ENCODE measurements around the gene RHOB.
"Not testable (repeated sequence)": the region's sequence is repeated elsewhere in the genome, so short reads cannot be mapped to it uniquely, and the experiment has no call there.

RHOB gene

GRCh38 chr2:20422402-20423271, 24.2 kb upstream of the RHOB start:
- DNase-seq (ENCODE audit: low read depth, low spot score): no peak

GRCh38 chr2:20423359-20423758, 23.5 kb upstream of the RHOB start:
- DNase-seq (ENCODE audit: low read depth, low spot score): no peak

DNA sequence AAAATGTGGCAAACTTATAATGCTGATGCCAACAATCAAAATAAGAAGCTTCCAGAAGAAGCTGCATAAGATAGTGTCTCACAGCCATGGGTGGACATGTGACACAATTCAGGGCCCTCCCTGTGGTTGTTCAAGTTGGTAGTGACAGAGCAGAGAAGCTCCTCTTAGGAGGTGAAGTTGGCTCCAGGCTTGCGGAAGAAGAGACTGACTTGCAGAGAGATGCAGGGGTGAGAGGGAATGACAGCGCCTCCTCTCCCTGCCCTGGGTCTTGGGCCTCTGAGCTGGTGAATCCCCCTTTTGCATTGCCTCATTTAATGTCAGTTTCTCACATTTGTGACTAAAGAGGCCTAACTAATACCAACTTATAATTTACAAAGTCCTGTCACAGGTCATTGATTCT, 23.0 kb upstream of the RHOB start:
- DNase-seq (ENCODE audit: low read depth, low spot score): no peak

- no peak for DNase-seq (ENCODE audit: low read depth, low spot score)
Observed at GRCh38 chr2:20424300-20425290, 22.3 kb upstream of the RHOB start.

DNA sequence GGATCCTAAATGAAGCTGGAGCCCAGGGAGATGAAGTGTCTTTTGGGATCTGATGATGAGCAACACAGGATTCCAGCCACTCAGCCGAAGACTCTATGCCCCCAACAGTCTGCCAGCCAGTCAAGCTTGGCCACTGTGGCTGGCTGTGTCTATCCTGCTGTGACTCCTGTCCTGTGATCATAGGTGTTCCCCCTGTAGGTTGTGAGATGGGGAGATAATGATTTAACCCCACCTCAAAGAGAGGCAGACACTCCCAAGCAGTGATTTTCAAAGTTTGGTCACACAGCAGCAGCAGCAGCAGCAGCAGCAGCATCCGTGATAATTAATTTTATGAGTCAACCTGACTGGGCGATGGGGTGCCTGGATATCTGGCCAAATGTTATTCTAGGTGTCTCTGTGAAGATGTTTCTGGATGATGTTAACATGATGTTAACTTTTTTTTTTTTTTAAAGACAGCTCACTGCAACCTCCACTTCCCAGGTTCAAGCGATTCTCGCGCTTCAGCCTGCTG, 21.4 kb upstream of the RHOB start:
- DNase-seq (ENCODE audit: low read depth, low spot score): no peak

DNA sequence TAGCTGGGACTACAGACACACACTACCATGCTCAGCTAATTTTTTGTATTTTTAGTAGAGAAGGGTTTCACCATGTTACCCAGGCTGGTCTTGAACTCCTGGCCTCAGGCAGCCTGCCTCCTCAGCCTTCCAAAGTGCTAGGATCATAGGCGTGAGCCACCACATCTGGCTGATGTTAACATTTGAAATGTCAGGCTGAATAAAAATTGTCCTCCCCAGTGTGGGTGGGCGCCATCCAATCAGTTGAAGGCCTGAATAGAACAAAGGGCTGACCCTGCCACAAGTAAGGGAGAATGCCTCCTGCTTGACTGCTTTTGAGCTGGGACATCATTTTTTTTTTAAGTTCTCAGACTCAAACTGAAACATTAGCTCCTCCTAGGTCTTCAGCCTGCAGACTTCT, 21.0 kb upstream of the RHOB start:
- DNase-seq (ENCODE audit: low read depth, low spot score): no peak

DNA sequence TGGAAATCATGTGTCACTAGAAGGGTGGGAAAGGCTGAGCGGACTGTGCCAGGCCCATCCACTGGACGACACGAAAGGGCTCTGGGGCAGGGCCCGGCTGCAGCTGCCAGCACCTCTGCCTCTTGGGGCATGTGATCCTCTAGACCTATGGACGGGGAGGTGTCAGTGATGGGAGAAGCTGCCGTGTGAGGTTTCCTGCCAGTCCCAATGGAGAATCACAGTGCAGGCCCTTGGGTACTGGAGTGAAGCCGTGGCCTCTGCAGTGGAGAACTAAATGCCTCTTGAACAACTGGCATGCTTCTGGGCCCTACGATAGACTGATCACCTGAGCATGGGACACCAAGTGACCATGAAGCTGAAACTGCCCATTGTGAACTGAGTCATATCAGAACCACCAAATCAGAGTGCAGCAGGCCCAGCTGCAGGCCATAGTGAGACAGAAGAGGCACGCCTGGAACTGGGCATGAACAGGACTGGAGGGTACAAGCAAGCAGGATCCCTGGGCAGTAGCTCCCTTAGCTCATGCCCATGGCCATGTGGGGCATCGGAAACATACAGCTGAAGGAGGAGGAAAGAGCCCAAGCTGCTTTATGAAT, 18.8 kb upstream of the RHOB start:
- DNase-seq (ENCODE audit: low read depth, low spot score): no peak

DNA sequence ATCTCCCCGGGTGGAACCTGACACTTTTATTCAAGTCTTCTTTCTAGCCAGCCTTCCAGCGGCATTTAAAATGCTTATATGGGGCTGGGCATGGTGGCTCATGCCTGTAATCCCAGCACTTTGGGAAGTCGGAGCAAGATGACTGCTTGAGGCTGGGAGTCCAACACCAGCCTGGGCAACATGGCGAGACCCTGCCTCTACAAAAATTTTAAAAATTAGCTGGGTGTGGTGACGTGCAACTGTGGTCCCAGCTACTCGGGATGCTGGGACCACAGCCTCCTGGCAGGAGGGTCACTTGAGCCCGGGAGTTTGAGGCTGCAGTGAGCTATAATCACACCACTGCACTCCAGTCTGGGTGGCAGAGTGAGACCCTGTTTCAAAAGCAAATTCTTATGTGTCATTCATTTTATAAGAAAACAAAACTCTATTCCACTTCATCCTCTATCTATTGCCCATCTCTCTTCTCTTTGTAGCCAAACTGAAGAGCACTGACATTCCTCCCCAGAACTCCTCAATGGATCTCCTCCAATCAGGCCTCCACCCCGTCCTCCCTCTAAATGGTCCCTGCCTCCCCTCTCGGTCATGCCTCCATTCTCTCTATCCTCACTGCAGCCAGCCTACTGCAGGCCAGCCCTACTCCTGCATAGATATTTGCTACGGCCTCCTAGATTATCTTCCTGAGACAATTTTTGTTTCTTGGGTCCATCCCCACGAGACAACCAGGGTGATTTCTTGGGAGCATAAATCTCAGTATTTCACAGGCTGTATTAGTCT, 18.0 kb upstream of the RHOB start:
- no peak for DNase-seq (ENCODE audit: low read depth, low spot score)

DNA sequence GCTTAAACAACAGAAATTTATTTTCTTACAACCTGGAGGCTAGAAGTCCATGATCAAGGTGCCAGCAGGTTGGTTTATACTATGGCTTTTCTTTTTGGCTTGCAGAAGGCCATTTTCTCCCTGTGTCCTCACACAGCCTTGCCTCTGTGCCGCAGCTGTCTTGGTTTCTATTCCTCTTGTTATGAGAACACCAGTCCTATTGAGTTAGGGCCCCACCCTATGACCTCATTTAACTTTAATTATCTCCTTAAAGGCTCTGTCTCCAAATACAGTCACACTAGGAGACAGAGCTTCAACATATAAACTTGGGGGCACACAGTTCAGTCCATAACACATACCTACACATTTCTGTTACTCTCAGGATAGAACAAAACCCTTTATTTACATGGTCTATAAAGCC, 17.3 kb upstream of the RHOB start:
- no peak for DNase-seq (ENCODE audit: low read depth, low spot score)

DNA sequence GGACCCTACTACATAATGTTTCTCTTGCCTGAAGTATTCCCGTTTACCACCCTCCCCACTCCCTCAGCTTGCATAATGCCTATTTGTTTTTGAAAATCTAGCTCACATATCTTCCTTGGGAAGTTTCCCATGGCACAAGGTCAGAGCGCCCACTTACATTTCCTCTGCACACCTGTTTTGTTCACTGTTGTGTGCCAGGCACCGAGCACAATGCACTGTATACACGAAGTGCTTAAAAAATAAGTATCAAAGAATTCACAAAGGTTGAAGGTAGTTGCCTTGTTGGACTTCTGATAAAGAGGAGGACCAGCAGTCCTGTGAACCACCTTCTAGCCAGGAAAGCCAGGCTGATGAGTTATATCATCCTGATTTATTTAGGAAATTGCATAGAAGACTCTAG, 16.8 kb upstream of the RHOB start:
- DNase-seq (ENCODE audit: low read depth, low spot score): no peak

DNA sequence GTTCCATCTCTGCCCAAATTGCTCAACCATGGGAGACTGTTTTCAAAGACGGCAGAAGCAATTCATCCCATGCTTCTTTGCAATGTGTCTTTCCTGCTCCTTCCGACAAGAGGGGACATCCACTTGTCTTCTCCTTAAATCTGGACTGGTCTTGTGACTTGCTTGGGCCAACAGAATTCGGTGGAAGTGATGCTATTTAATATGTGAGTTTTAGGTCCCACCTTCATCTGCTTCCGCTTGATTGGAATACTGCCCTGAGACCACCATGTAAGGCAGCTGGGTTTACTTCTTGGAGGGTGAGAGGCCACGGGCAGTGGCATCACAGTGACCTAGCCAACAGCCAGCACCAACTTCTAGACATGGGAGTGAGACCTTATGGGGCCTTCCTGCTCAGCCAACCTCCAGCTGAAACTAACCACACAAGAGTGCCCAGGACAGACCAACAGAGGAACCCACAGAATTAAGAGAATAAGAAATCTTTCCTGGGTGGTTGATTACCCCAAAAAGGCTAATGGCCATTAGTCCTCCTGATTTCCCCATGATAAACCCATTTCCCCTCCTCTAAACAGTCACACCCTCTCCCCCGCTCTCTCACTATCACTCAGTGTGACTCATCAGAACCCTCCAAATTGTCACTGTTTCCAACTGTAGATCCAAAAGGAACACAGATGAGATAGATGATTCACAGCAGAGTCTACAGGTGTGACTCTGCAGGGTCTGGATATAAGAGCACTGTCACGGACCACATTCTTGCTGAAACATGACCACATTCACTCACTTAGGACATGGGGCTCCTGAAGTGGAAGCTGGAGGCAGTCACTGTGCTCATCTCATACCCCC, 16.2 kb upstream of the RHOB start:
- DNase-seq (ENCODE audit: low read depth, low spot score): no peak

DNA sequence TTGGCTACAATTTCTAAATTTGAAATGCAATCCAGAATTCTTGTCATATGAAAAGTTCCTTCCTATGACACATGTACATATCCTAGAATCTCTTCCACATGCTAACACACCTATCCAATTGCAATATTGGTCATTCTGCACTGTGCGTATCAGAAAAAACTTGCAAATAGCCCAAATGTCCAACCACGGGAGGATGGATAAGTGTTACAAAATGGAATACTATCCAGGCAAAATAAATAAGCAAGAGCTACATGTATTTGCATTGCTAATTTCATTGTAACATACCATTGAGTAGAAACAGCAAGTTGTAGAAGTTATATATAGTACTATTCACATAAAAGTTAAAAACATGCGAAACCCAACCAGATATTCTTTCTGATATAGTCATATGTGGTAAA, 15.6 kb upstream of the RHOB start:
- DNase-seq (ENCODE audit: low read depth, low spot score): no peak

DNA sequence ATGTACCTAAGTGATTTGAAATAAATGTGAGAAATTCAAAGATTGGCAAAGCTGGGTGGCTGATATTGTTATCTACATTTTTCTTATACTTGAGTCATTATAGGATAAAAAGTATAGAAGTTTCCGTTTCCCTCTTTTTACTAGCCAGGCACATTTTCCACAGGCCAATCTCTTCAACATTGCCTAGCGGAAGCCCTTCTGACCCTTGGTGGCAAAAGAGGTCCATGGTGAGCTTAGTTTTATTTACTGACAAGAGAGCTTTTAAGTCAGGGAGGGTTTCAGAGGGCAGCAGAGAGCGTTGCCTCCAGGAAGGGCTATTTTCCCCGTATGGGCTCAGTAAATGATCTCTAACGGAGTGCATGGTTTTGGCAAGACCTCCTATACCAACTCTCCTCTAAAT, 15.1 kb upstream of the RHOB start:
- no peak for DNase-seq (ENCODE audit: low read depth, low spot score)

DNA sequence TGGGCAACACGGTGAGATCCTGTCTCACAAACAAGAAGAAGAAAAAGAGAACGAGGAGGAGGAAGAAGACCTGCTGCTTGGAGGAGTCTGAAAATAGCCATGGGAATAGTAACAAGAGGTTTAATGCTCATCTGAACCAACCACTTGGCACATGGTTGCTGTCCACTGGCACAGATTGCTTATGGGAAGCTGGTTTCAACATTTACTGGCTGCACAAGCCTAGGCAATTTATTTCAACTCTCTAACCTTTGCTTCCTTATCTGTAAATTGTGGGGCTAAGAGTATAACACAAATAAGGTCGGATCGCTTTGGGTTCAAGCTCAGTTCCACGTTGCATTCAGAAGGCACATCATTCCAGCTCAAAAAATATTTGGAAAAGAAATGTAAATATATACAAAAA, 14.2 kb upstream of the RHOB start:
- DNase-seq (ENCODE audit: low read depth, low spot score): no peak

DNA sequence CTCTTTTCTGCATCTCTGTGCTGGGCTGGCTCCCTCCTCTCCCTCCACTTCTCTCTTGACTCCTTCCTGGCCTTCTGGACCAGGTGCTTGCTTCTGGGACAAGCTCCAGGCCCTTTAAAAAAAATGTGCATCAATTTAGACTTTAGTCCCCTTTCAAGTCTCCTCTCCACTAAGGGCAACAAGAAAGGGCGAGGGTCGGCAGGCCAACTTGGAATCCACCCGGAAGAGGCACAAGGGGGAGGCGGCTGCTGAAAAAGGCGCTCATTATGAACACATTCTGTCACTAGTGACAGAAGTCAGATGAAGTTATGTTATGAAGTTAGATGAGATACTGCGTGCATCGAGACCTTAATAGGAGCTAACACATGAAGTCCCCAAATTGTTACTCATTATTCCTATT, 13.6 kb upstream of the RHOB start:
- DNase-seq (ENCODE audit: low read depth, low spot score): no peak

DNA sequence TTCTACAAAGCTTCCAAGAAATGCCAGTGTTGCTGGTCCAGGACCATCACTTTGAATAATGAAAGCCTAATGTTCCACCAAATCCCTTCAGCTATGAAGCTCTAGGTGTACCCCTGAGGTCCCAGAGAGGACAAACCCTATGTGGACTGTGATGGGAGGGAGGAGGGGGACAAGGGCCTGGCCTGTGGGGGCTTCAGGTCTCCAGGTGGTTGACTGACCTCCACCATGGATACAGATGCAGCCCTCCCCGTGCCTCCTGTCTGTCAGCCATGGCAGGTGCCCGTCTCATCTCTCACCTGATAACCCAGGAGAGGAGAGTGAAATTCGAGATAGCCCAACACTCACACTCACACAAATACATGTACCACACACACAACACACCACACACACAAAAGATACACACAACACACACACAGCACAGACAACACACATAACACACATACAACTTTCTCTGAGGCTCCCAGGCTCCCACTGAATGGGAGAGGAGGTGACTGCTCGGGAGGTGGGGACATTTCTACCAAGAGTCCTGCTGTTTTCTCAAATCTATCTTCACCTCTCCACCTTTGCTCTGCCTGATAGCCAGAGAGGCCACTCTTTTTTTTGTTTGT, 12.8 kb upstream of the RHOB start:
- no peak for DNase-seq (ENCODE audit: low read depth, low spot score)

DNA sequence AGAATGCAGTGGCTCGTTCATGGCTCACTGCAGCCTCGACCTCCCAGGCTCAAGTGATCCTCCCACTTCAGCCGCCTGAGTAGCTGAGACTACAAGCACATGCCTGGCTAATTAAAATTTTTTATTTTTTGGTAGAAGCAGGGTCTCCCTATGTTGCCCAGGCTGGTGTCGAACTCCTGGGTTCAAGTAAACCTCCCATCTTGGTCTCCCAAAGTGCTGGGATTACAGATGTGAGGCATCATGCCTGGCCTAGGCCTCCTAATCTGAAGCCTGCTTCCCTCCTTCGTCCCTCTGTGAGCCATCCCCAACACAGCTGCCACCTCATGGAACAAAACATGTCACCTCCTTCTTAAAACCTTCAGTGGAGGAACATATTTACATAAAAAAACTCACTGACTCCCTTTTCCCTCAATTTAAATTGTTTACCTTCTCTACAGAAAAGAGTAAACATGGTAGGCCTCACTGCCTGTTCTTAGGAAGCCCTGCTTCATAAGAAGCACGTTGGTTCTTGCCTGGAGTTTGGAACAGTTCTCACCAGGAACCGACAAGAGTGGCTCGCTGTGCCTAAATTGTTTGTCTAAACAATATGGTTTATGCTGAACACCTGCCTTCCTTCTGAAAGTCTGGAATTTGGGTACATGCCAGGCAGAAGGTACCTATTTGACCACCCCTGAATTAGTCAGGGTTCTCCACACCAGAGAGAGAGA, 12.1 kb upstream of the RHOB start:
- no peak for DNase-seq (ENCODE audit: low read depth, low spot score)

GRCh38 chr2:20435456-20435855, 11.4 kb upstream of the RHOB start:
- DNase-seq (ENCODE audit: low read depth, low spot score): not testable (repeated sequence)
